ENCODE results near the gene HBS1L. TPM values are rescaled to one million over a fixed set of nuclear protein-coding genes. Genes with fewer than 3 reads are reported as not detected.

Gene HBS1L
- total RNA-seq, 1 donor from 2014 or later, result 87.1 TPM

- no peak for DNase-seq
- H3K27me3 ChIP-seq (ENCODE audit: low read depth), result no peaks in the 10 kb centered on the region
- no peaks in the 10 kb centered on the region for H3K9me3 ChIP-seq (replicated peaks)
- no peaks in the 10 kb centered on the region for H3K4me1 ChIP-seq
- no peak for TF ChIP-seq CTCF (IDR thresholded peaks at IDR 0.05; ENCODE audit: borderline replicate concordance)
- intact Hi-C loops (cut with micrococcal nuclease), result no loop called here
- H3K27ac ChIP-seq (replicated peaks), result no peak overlapping the region
- H3K36me3 ChIP-seq, result no peaks in the 10 kb centered on the region
- H3K4me3 ChIP-seq, result no peak overlapping the region
Measured at GRCh38 chr6:135018052-135018451, 36.6 kb downstream of the HBS1L start.

- H3K36me3 ChIP-seq, result no peaks in the 10 kb centered on the region
- no peaks in the 10 kb centered on the region for H3K27me3 ChIP-seq (ENCODE audit: low read depth)
- H3K4me3 ChIP-seq, result no peak overlapping the region
- TF ChIP-seq CTCF (IDR thresholded peaks at IDR 0.05; ENCODE audit: borderline replicate concordance), result no peak
- DNase-seq, result no peak
- H3K27ac ChIP-seq (replicated peaks), result no peak overlapping the region
- H3K9me3 ChIP-seq (replicated peaks), result no peaks in the 10 kb centered on the region
- intact Hi-C loops (cut with micrococcal nuclease), result no loop called here
- no peaks in the 10 kb centered on the region for H3K4me1 ChIP-seq
Measured at GRCh38 chr6:135014353-135014832, 40.2 kb downstream of the HBS1L start.

GRCh38 chr6:135013211-135013610 is 41.4 kb downstream of the HBS1L start:
- Histone ChIP-seq H3K36me3 (no peaks in the 10 kb centered on the region), H3K27me3 (ENCODE audit: low read depth) (no peaks in the 10 kb centered on the region), H3K9me3 (replicated peaks) (no peaks in the 10 kb centered on the region), H3K4me1 (peaks cover 3% of the 10 kb centered on the region), H3K4me3 (no peak overlapping the region), H3K27ac (replicated peaks) (no peak overlapping the region)
- TF ChIP-seq CTCF (IDR thresholded peaks at IDR 0.05; ENCODE audit: borderline replicate concordance), result no peak
- DNase-seq, result no peak
- intact Hi-C loops (cut with micrococcal nuclease), result no loop called here

GRCh38 chr6:135012764-135013163 is 41.9 kb downstream of the HBS1L start:
- no peaks in the 10 kb centered on the region for H3K36me3 ChIP-seq
- intact Hi-C loops (cut with micrococcal nuclease), result no loop called here

GRCh38 chr6:135012349-135012748 is 42.3 kb downstream of the HBS1L start:
- H3K4me1 ChIP-seq, result peaks cover 3% of the 10 kb centered on the region

More at GRCh38 chr6:135012764-135013163, 41.9 kb downstream of the HBS1L start:
- H3K27me3 ChIP-seq (ENCODE audit: low read depth), result no peaks in the 10 kb centered on the region
- H3K4me3 ChIP-seq, result no peak overlapping the region
- no peak for DNase-seq
- no peak overlapping the region for H3K27ac ChIP-seq (replicated peaks)
- H3K9me3 ChIP-seq (replicated peaks), result no peaks in the 10 kb centered on the region
- TF ChIP-seq CTCF (IDR thresholded peaks at IDR 0.05; ENCODE audit: borderline replicate concordance), result no peak
- H3K4me1 ChIP-seq, result peaks cover 3% of the 10 kb centered on the region

More at GRCh38 chr6:135012349-135012748, 42.3 kb downstream of the HBS1L start:
- no peaks in the 10 kb centered on the region for H3K27me3 ChIP-seq (ENCODE audit: low read depth)
- H3K9me3 ChIP-seq (replicated peaks), result no peaks in the 10 kb centered on the region
- no peaks in the 10 kb centered on the region for H3K36me3 ChIP-seq
- no peak overlapping the region for H3K27ac ChIP-seq (replicated peaks)
- intact Hi-C loops (cut with micrococcal nuclease), result no loop called here
- no peak for TF ChIP-seq CTCF (IDR thresholded peaks at IDR 0.05; ENCODE audit: borderline replicate concordance)
- no peak for DNase-seq
- H3K4me3 ChIP-seq, result no peak overlapping the region

Measured in left ventricle myocardium inferior (tissue), 1 donor.